Measurements from ENCODE around the gene SLC24A5.

Gene SLC24A5

DNA sequence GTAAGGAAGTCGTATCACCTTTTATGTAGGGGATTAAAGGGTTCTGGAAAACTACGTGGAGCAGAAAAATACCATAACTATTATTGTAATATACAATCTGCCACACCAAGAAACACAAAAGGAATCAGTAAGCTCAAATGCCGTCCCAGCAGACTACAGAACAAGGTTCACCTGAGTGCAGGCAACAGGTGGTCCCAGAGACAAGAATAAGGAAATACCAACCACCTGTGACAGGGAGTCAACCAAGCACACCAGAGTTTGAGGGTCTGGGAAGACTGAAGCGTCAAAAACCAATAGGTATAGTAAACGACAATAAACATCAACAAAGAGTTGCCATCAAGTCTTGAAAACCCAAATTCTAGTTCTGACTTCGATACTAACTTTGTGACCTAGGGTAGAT is 12.1 kb downstream of the SLC24A5 start:
- no peaks in the 10 kb centered on the region for H3K9me3 Mint-ChIP-seq
- no peak overlapping the region for H3K4me3 Mint-ChIP-seq
- H3K4me1 Mint-ChIP-seq (ENCODE audit: low read depth in 2 of 2) = no peaks in the 10 kb centered on the region
- DNase-seq = no peak
- no peak for ATAC-seq (replicated peaks)
- H3K27me3 Mint-ChIP-seq = no peaks in the 10 kb centered on the region
- H3K36me3 Mint-ChIP-seq (ENCODE audit: insufficient read depth) = no peaks in the 10 kb centered on the region
- H3K27ac Mint-ChIP-seq = no peak overlapping the region

DNA sequence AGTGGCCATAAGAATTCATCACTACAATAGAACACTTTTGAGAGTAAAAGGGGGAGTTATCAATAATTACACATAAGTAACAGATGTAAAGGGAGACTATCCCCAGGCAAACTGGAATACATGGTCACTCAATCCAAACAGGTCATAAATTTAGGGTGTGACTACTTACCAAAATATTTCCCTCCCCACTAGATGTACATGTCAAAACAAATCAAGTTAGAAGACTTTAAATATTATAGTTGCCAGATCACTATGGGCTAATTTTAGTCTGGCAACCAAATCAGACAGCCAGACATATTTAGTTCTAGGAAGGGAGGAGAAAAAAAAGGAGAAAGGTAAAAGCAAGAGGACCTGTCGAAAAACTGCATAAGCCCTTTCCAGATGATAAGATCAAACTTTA is 23.1 kb downstream of the SLC24A5 start:
- no peaks in the 10 kb centered on the region for H3K9me3 Mint-ChIP-seq
- H3K4me3 Mint-ChIP-seq = no peak overlapping the region
- ATAC-seq (replicated peaks) (no peak), DNase-seq (no peak)
- no peaks in the 10 kb centered on the region for H3K4me1 Mint-ChIP-seq (ENCODE audit: low read depth in 2 of 2)
- no peak overlapping the region for H3K27ac Mint-ChIP-seq
- H3K27me3 Mint-ChIP-seq = no peaks in the 10 kb centered on the region
- peaks cover 5% of the 10 kb centered on the region for H3K36me3 Mint-ChIP-seq (ENCODE audit: insufficient read depth)

DNA sequence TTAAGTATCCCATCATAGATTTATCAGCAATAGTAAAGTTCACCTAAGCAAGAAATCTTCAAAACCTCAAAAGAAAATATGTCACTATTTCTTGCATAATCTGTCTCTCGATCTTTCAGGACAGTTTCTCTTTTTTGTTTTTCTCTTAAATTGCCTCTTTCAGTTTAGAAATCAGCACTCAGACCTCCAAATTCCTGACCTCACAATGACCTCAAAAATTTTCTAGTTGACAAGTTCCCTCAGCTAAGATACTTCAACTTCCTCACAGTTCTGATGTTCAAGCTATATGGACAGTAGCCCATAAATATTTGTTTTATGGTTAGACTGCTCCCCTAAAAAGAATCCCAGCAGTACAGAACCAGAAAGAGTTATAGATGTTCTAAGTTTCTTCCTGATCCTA is 24.1 kb downstream of the SLC24A5 start:
- no peak overlapping the region for H3K4me3 Mint-ChIP-seq
- H3K27me3 Mint-ChIP-seq = no peaks in the 10 kb centered on the region
- DNase-seq = no peak
- ATAC-seq (replicated peaks) = no peak
- no peaks in the 10 kb centered on the region for H3K4me1 Mint-ChIP-seq (ENCODE audit: low read depth in 2 of 2)
- H3K36me3 Mint-ChIP-seq (ENCODE audit: insufficient read depth) = peaks cover 5% of the 10 kb centered on the region
- H3K9me3 Mint-ChIP-seq = no peaks in the 10 kb centered on the region
- no peak overlapping the region for H3K27ac Mint-ChIP-seq

DNA sequence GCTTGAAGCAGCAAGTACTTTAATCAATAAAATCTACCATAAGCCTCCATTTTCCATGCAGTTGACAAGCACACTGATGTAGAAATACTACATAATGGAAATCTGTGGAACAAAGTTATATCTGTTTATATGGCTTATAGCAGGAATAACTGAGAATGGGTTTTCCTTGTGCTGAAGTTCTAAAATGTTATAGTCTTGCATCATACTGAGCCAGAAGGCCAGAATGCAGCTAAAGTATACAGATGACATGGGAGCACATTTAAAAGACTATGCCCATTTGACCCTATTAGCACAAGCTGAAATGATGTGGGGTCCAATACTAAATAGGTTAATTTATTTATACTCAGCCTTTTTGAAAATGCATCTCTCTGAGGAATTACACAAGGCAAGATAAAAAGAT is 25.1 kb downstream of the SLC24A5 start:
- DNase-seq (no peak), ATAC-seq (replicated peaks) (no peak)
- H3K4me3 Mint-ChIP-seq = no peak overlapping the region
- H3K27ac Mint-ChIP-seq = no peak overlapping the region
- peaks cover 5% of the 10 kb centered on the region for H3K36me3 Mint-ChIP-seq (ENCODE audit: insufficient read depth)
- no peaks in the 10 kb centered on the region for H3K9me3 Mint-ChIP-seq
- H3K4me1 Mint-ChIP-seq (ENCODE audit: low read depth in 2 of 2) = no peaks in the 10 kb centered on the region
- H3K27me3 Mint-ChIP-seq = no peaks in the 10 kb centered on the region

DNA sequence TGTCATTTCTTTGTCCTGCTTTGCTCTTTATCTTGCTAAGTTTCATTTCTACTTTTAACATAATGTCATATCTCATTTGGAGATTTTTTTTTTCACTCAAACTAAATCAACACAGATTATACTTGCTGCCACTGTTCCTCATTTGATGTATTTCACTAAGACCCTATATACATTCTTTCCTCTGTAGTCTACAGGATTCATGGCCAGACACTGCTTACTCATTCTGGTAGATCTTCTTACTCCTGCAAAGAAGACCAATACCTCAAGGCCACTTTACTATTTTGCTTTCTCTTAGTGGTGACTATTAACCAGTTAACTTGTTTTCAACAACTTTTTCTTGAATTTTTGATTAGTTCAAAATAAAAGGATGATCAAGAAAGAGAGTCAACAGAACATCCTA is 26.6 kb downstream of the SLC24A5 start:
- Mint-ChIP-seq H3K4me1 (ENCODE audit: low read depth in 2 of 2) (no peaks in the 10 kb centered on the region), H3K27ac (no peak overlapping the region), H3K36me3 (ENCODE audit: insufficient read depth) (peaks cover 7% of the 10 kb centered on the region), H3K9me3 (no peaks in the 10 kb centered on the region), H3K4me3 (no peak overlapping the region), H3K27me3 (no peaks in the 10 kb centered on the region)
- ATAC-seq (replicated peaks) = no peak
- DNase-seq = no peak

DNA sequence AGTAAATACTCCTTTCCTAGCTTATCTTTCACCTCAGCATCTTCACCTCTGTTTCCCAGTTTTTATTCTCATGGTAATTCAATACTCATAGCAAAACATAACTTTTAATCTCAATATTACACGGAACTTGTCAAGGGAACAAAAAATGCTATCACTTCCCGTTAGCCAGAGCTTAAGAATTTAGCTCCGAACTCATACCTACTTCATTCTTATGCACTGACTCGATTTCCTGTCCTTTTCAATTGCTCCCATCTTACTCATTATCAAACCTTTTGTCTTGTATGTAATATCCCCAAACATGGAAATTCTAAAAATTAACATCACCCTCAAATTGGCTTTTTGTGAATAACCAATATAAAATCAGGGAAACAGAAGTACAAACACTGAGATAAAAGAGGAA is 29.1 kb downstream of the SLC24A5 start:
- no peak for DNase-seq
- peaks cover 9% of the 10 kb centered on the region for H3K36me3 Mint-ChIP-seq (ENCODE audit: insufficient read depth)
- H3K9me3 Mint-ChIP-seq = no peaks in the 10 kb centered on the region
- ATAC-seq (replicated peaks) = no peak
- no peaks in the 10 kb centered on the region for H3K27me3 Mint-ChIP-seq
- no peaks in the 10 kb centered on the region for H3K4me1 Mint-ChIP-seq (ENCODE audit: low read depth in 2 of 2)
- H3K27ac Mint-ChIP-seq = no peak overlapping the region
- no peak overlapping the region for H3K4me3 Mint-ChIP-seq

DNA sequence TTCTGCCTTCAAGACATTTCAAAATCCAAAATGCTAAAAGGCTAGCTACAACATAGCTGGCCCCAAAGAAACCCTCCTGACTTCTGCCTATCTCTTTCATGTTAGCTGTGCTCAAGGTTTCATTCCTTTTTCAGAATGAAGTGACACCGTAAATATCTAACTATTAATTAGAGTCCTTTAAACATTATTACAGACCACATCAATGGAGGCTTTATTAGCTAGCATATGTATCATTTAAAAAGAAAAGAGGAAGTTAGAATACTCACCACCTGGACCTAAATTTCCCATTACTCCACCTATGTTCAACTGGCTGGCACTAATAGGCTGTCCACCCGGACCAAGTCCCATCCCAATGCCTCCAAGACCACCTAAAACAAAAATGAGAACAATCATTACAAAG is 32.7 kb downstream of the SLC24A5 start:
- peaks cover 15% of the 10 kb centered on the region for H3K36me3 Mint-ChIP-seq (ENCODE audit: insufficient read depth)
- ATAC-seq (replicated peaks) (no peak), DNase-seq (no peak)
- H3K4me1 Mint-ChIP-seq (ENCODE audit: low read depth in 2 of 2) = no peaks in the 10 kb centered on the region
- no peaks in the 10 kb centered on the region for H3K27me3 Mint-ChIP-seq
- H3K27ac Mint-ChIP-seq = no peak overlapping the region
- H3K9me3 Mint-ChIP-seq = no peaks in the 10 kb centered on the region
- no peak overlapping the region for H3K4me3 Mint-ChIP-seq

DNA sequence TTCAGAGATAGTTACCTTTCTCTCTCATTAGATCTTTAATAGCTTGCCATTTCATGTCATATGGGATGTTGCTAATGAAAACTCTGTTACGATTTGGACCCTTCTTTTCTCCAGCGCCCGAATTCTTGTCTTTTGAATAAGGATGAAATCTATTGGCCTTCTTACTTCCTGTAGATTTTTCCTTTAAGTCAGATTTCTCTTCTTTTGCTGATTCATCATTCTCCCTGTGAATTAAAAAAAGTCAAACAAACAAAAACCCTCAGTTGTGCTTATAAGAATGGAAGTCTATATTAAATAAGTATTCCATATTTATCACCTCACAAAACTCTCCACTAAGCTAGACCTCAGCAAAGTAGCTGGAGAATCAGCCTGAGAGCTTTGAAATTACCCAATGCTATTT is 47.8 kb downstream of the SLC24A5 start:
- Mint-ChIP-seq H3K4me3 (no peak overlapping the region), H3K27ac (no peak overlapping the region), H3K36me3 (ENCODE audit: insufficient read depth) (peaks cover 8% of the 10 kb centered on the region), H3K9me3 (peaks cover 0 to 2% of the 10 kb centered on the region in 2 donors), H3K4me1 (ENCODE audit: low read depth in 2 of 2) (no peaks in the 10 kb centered on the region), H3K27me3 (no peaks in the 10 kb centered on the region)
- ATAC-seq (replicated peaks) (no peak), DNase-seq (no peak)

DNA sequence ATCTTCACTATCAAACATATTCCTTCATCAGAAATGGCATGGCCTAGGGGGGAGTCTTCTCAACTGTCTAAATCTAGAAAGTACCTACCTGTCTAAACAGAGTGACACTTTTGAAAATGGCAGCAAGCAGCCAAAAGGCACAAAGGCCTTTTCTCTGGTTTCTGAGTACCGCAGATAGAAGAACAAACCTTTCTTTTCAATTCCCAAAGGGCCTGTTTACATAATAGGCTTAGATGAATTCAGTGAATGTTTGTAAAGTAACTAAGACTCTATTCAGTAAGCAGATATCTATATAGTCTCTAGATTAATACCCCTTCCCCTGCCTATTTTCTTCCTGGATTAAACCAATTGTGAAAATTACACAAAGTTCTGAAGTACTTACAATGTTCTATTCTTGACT is 50.2 kb downstream of the SLC24A5 start:
- no peak overlapping the region for H3K4me3 Mint-ChIP-seq

DNA sequence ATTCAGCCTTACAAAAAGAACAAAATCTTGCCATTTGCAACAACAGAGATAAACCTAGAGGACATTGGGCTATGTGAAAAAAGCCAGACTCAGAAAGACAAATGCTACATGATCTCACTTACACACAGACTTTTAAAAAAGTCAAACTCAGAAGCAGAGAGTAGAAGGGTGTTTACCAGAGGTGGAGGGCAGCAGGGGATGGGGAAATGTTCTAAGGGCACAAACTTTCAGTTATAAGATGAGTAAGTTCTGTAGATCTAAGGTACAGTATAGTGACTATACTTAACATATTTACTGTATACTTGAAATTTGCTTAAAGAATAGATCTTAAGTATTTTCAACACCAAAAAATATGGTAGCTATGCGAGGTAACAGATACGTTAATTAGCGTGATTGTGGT is 54.3 kb downstream of the SLC24A5 start:
- no peaks in the 10 kb centered on the region for H3K36me3 Mint-ChIP-seq (ENCODE audit: insufficient read depth)
- H3K27ac Mint-ChIP-seq = no peak overlapping the region
- ATAC-seq (replicated peaks) (no peak), DNase-seq (no peak)
- peaks cover 0 to 2% of the 10 kb centered on the region in 2 donors for H3K9me3 Mint-ChIP-seq
- no peak overlapping the region for H3K4me3 Mint-ChIP-seq
- peaks cover 12 to 14% of the 10 kb centered on the region in 2 donors for H3K27me3 Mint-ChIP-seq
- peaks cover 8% of the 10 kb centered on the region in 2 donors for H3K4me1 Mint-ChIP-seq (ENCODE audit: low read depth in 2 of 2)

More for the DNA sequence above, 50.2 kb downstream of the SLC24A5 start:
- Mint-ChIP-seq H3K4me1 (ENCODE audit: low read depth in 2 of 2) (peaks cover 0 to 2% of the 10 kb centered on the region in 2 donors), H3K36me3 (ENCODE audit: insufficient read depth) (peaks cover 6% of the 10 kb centered on the region), H3K27ac (no peak overlapping the region), H3K9me3 (peaks cover 0 to 2% of the 10 kb centered on the region in 2 donors), H3K27me3 (no peaks in the 10 kb centered on the region)
- DNase-seq (no peak), ATAC-seq (replicated peaks) (no peak)

DNA sequence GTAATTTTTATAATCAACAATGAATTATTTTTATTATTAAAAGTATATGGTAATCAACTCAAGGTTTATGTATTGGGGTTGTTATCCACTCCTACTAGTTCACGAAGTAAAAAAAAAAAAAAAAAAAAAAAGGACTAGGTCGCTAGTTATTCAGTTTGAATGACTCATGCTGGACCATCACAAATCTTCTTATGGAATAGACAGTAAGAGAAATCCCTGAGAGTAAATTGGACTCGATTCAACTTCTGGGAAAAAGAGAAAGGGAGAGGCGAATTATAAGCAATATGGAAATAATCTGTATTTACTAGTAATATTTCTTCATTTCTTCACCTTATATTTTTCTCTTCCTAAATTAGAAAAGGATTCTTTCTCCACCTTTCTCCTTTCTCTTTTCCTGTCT is 55.3 kb downstream of the SLC24A5 start:
- Mint-ChIP-seq H3K36me3 (ENCODE audit: insufficient read depth) (no peaks in the 10 kb centered on the region), H3K27me3 (peaks cover 14 to 17% of the 10 kb centered on the region in 2 donors), H3K4me1 (ENCODE audit: low read depth in 2 of 2) (peaks cover 8% of the 10 kb centered on the region in 2 donors), H3K27ac (no peak overlapping the region), H3K9me3 (peaks cover 0 to 2% of the 10 kb centered on the region in 2 donors), H3K4me3 (no peak overlapping the region)
- DNase-seq (no peak), ATAC-seq (replicated peaks) (no peak)

DNA sequence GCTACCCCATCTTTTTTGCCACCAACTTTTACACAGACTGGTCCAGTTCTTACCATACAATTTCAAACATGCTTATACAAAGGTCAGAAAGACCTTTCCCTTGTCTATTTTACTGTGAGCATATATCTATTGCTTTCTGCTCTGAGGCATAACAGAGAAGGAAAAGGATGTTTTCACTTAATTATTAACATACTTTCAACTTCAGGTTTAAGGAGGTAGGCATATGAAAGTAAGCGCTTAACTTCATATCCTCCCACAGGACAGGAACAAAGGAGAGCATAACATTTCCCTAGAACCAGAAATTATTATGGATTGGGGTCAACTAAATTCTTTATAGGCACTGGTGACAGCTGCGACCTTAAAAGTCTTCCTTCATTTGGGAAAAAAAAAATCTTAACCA is 56.2 kb downstream of the SLC24A5 start:
- Mint-ChIP-seq H3K27me3 (peaks cover 16 to 18% of the 10 kb centered on the region in 2 donors), H3K27ac (peak overlapping the region; percentile 85 to 91), H3K9me3 (peaks cover 0 to 2% of the 10 kb centered on the region in 2 donors), H3K4me1 (ENCODE audit: low read depth in 2 of 2) (peaks cover 8% of the 10 kb centered on the region in 2 donors), H3K4me3 (peak overlapping the region; percentile 77 to 86), H3K36me3 (ENCODE audit: insufficient read depth) (no peaks in the 10 kb centered on the region)
- ATAC-seq (replicated peaks) (no peak), DNase-seq (no peak)

DNA sequence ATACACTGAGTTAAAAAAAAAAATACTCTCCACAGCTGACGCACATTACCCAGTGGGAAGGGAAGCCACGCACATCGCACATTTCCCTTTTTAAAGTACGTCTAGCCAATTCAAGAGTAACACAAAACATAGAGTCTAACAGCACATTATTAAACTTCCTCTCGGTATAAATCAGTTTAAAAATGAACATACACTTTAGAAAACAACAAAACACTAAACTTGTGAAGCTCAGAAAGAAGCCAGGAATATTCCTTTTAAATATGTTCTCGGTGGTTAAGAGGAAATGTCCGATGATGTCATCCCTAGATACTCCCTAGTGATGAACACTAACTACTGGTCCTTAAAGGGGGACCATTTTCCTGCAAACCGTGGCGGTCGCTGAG is 56.6 kb downstream of the SLC24A5 start:
- peak overlapping the region; percentile 85 to 91 for H3K27ac Mint-ChIP-seq
- ATAC-seq (replicated peaks) = peak; percentile 65
- H3K36me3 Mint-ChIP-seq (ENCODE audit: insufficient read depth) = no peaks in the 10 kb centered on the region
- H3K9me3 Mint-ChIP-seq = peaks cover 0 to 2% of the 10 kb centered on the region in 2 donors
- peaks cover 8% of the 10 kb centered on the region in 2 donors for H3K4me1 Mint-ChIP-seq (ENCODE audit: low read depth in 2 of 2)
- H3K4me3 Mint-ChIP-seq = peak overlapping the region; percentile 77 to 86
- H3K27me3 Mint-ChIP-seq = peaks cover 20 to 22% of the 10 kb centered on the region in 2 donors
- peak in 1 of 3 experiments; percentile 1 for DNase-seq

DNA sequence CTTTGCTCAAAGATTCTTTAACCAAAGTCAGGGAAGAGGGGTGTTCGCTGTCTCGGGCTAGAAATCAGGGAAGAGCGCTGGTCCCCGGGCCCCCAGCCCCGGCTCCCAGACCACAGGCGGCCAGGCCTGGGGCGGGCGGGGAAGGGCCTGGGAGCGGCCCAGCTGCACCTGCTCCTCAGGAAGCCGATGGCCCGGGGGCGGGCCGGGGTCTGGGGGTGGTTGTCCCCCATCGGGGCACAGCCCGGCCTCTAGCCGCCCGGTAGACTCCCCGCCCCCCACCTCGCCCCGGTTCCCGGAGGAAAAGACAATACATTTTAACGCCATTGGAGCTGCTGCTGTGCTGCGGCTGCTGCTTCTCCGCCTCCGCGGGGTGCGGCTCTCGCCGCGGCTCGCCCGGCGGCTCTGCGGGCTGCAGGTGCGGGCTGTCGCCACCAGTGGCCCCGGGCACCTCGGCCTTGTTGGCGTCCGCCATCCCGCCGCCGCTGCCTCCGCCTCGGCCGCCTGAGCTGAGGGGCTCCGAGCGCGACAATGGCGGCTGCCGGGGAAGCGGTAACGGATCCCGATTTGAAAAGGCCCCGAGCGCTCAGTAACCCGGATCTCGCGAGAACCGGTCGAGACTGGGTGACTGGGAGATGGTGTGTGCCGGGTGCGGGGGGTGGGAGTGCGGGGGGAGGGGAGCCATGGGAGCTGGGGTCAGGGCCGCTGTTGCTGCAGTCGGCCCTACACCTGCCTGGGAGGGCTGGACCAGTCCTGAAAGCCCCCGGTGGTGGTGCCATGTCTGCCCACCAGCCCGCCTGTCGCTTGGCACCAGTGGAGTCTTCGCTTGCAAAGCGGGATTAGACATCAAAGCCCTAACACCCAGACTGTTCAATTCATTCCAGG is 57.2 kb downstream of the SLC24A5 start, which contains the start of gene MYEF2:
MYEF2 (minus strand) TSS at position 530 of the 882 bp plus-strand sequence; CDS start at position 472, 58 bp downstream.
- peaks cover 8% of the 10 kb centered on the region in 2 donors for H3K4me1 Mint-ChIP-seq (ENCODE audit: low read depth in 2 of 2)
- H3K4me3 Mint-ChIP-seq = peak within 1 kb of the TSS; percentile 77 to 86
- H3K27ac Mint-ChIP-seq = peak within 1 kb of the TSS; percentile 85 to 91
- peaks cover 20 to 25% of the 10 kb centered on the region in 2 donors for H3K27me3 Mint-ChIP-seq
- H3K36me3 Mint-ChIP-seq (ENCODE audit: insufficient read depth) = no peaks in the 10 kb centered on the region
- H3K9me3 Mint-ChIP-seq = peaks cover 0 to 2% of the 10 kb centered on the region in 2 donors
- DNase-seq (peak; percentile 31 to 44 (median 41)), ATAC-seq (replicated peaks) (peak; percentile 73)
